Measurements from ENCODE around the gene PRRC2C.

GRCh38 chr1:171485375-171486047, at the start of gene PRRC2C:
- TF ChIP-seq POLR2A (IDR thresholded peaks at IDR 0.05) (peak in 1 of 2 donors; percentile 85), CTCF (IDR thresholded peaks at IDR 0.05) (peak; percentile 59 to 79 (median 74)), POLR2AphosphoS5 (IDR thresholded peaks at IDR 0.05; ENCODE audit: insufficient read depth in 1 of 2, low read depth in 1 of 2) (peak; percentile 98 to 99)

Data from vagina (tissue), 2 donors.